ENCODE results near the gene ANKRD27. TPM values are rescaled to one million over a fixed set of nuclear protein-coding genes. Genes with fewer than 3 reads are reported as not detected.

ANKRD27 gene
- polyA plus RNA-seq, 1 of the 3 experiments (the other 2 are of a cell fraction) = 16.5 TPM

GRCh38 chr19:32682317-32682716 is 7.3 kb upstream of the ANKRD27 start:
- Histone ChIP-seq H2AFZ (ENCODE audit: low read depth) (no peak overlapping the region), H3F3A (replicated peaks; ENCODE audit: insufficient read depth) (peaks cover 3% of the 10 kb centered on the region), H3K9me2 (no peaks in the 10 kb centered on the region), H3K4me1 (ENCODE audit: control insufficient read depth in 1 of 2, insufficient read depth in 2 of 2, low read depth in 1 of 2, low read length in 1 of 2) (no peaks in the 10 kb centered on the region), H3K4me2 (no peak overlapping the region), H3K9ac (no peak overlapping the region), H3K36me3 (replicated peaks in 1 of 2; ENCODE audit: control insufficient read depth in 1 of 2, insufficient read depth in 2 of 2, low read length in 1 of 2) (no peaks in the 10 kb centered on the region), H3K4me3 (ENCODE audit: low read depth in 2 of 2, low read length in 1 of 2) (no peak overlapping the region), H3K79me2 (ENCODE audit: insufficient read depth) (no peaks in the 10 kb centered on the region), H4K20me1 (ENCODE audit: insufficient read depth) (no peaks in the 10 kb centered on the region), H3K27ac (ENCODE audit: low read depth in 2 of 2, low read length in 1 of 2) (no peak overlapping the region), H3K9me3 (no peaks in the 10 kb centered on the region), H3K27me3 (ENCODE audit: insufficient read depth) (0 out of 2 replicates have a peak, but pooled peaks cover under 1% of the 10 kb centered on the region)
- DNase-seq = no peak
- ChIA-PET POLR2A (interaction anchor here (1.0 kb wide), 1 partner anchor 9 kb away, joined by 10 read pairs; the partner anchor contains the start of gene NUDT19), CTCF (no interaction called here)
- TF ChIP-seq SIN3A (IDR thresholded peaks at IDR 0.05; ENCODE audit: borderline replicate concordance, low read depth, low read length) (no peak), FOSL2 (IDR thresholded peaks at IDR 0.05; ENCODE audit: borderline replicate concordance, low read depth) (no peak)
- 75% methylated on average over 4 of the region's 4 CpGs for WGBS (ENCODE audit: low lambda C conversion rate)

DNA sequence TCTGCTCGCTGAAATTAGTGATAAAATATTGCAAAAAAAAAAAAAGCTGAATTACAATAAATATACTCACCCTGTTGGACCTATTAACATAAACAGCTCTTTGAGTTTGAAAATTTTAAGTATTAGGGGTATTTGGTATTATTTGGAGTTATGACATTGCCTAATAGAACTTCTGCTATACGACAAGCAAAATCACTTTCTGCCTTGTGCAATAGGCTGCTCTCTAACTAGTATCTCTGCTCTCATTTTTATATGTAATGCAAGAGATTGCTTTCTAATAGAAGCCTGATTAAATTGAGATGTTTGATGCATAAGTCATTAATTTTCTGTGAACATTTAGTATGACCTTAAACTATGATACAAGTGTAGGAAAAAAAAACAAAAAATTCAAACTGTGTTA is 6.0 kb upstream of the ANKRD27 start:
- Histone ChIP-seq H3K9me3 (no peaks in the 10 kb centered on the region), H3K4me3 (ENCODE audit: low read depth in 2 of 2, low read length in 1 of 2) (no peak overlapping the region), H3K4me1 (ENCODE audit: control insufficient read depth in 1 of 2, insufficient read depth in 2 of 2, low read depth in 1 of 2, low read length in 1 of 2) (peaks cover 0 to 6% of the 10 kb centered on the region in 2 experiments; a peak in 1 of 4 replicates), H3K4me2 (no peak overlapping the region), H3K79me2 (ENCODE audit: insufficient read depth) (no peaks in the 10 kb centered on the region), H3K36me3 (replicated peaks in 1 of 2; ENCODE audit: control insufficient read depth in 1 of 2, insufficient read depth in 2 of 2, low read length in 1 of 2) (no peaks in the 10 kb centered on the region), H2AFZ (ENCODE audit: low read depth) (no peak overlapping the region), H3K27ac (ENCODE audit: low read depth in 2 of 2, low read length in 1 of 2) (no peak overlapping the region), H3K9ac (no peak overlapping the region), H4K20me1 (ENCODE audit: insufficient read depth) (no peaks in the 10 kb centered on the region), H3K9me2 (no peaks in the 10 kb centered on the region), H3F3A (replicated peaks; ENCODE audit: insufficient read depth) (peaks cover 3% of the 10 kb centered on the region), H3K27me3 (ENCODE audit: insufficient read depth) (peaks cover 9% of the 10 kb centered on the region)
- no peak for DNase-seq
- ChIA-PET POLR2A (interaction anchor here (1.0 kb wide), 1 partner anchor 496 kb away, joined by 4 read pairs; no protein-coding TSS in a partner anchor), CTCF (no interaction called here)
- TF ChIP-seq TAF1 (IDR thresholded peaks at IDR 0.05; ENCODE audit: borderline replicate concordance, low read depth, low read length) = no peak
- TF ChIP-seq TCF12 (IDR thresholded peaks at IDR 0.05) = no peak
- no peak for TF ChIP-seq NRF1 (IDR thresholded peaks at IDR 0.05; ENCODE audit: low read depth, low read length)
- no peak for TF ChIP-seq USF2 (IDR thresholded peaks at IDR 0.05; ENCODE audit: borderline replicate concordance, low read depth, low read length)
- TF ChIP-seq YY1 (IDR thresholded peaks at IDR 0.05; ENCODE audit: low read depth) = no peak
- no peak for TF ChIP-seq GATA2 (CRISPR knock-in tag; IDR thresholded peaks at IDR 0.05)
- no peak for TF ChIP-seq SIN3A (IDR thresholded peaks at IDR 0.05; ENCODE audit: borderline replicate concordance, low read depth, low read length)
- no peak for TF ChIP-seq FOXJ3 (CRISPR knock-in tag; IDR thresholded peaks at IDR 0.05)
- no peak for TF ChIP-seq CHD2 (IDR thresholded peaks at IDR 0.05; ENCODE audit: low read length, partially characterized antibody)
- TF ChIP-seq ELF1 (IDR thresholded peaks at IDR 0.05) = no peak
- no peak for TF ChIP-seq POLR2AphosphoS5 (IDR thresholded peaks at IDR 0.05; ENCODE audit: low read depth, low read length)
- TF ChIP-seq MAX (IDR thresholded peaks at IDR 0.05; ENCODE audit: low read depth) = no peak
- no peak for TF ChIP-seq REST (IDR thresholded peaks at IDR 0.05; ENCODE audit: low read depth, low read length)
- TF ChIP-seq MEF2A (IDR thresholded peaks at IDR 0.05; ENCODE audit: borderline replicate concordance, low read depth) = no peak
- TF ChIP-seq IRF3 (IDR thresholded peaks at IDR 0.05; ENCODE audit: low read depth, low read length) = no peak
- WGBS (ENCODE audit: low lambda C conversion rate) = 76% methylated on average over 2 of the region's 2 CpGs

All from SK-N-SH (cell line).